GDM1 (cell line): Measurements from ENCODE around the gene TENM4.

Experiments used
- DNase-seq: peaks from one replicate; lab custom pipeline; 2025; lab: John Stamatoyannopoulos, UW

Gene TENM4

GRCh38 chr11:79294845-79295731 is 145.7 kb downstream of the TENM4 start:
- no peak for DNase-seq

- DNase-seq, result no peak
These were observed 148.9 kb downstream of the TENM4 start for GRCh38 chr11:79291948-79292347.

- DNase-seq, result no peak
These were observed 150.1 kb downstream of the TENM4 start for GRCh38 chr11:79290761-79291160.

GRCh38 chr11:79287952-79288351 is 152.9 kb downstream of the TENM4 start:
- no peak for DNase-seq

- DNase-seq, result no peak
These were observed 155.1 kb downstream of the TENM4 start for GRCh38 chr11:79285756-79286155.

- DNase-seq, result no peak
These were observed 164.0 kb downstream of the TENM4 start for GRCh38 chr11:79276736-79277325.

GRCh38 chr11:79274636-79275331 is 166.0 kb downstream of the TENM4 start:
- DNase-seq, result no peak

- DNase-seq, result no peak
These were observed 167.0 kb downstream of the TENM4 start for GRCh38 chr11:79273781-79274180.

- DNase-seq, result no peak
These were observed 171.1 kb downstream of the TENM4 start for GRCh38 chr11:79269611-79270307.

GRCh38 chr11:79266396-79266795 is 174.4 kb downstream of the TENM4 start:
- DNase-seq, result no peak

- no peak for DNase-seq
These were observed 175.0 kb downstream of the TENM4 start for GRCh38 chr11:79265756-79266322.

GRCh38 chr11:79264284-79264683 is 176.5 kb downstream of the TENM4 start:
- DNase-seq, result no peak

GRCh38 chr11:79263001-79263400 is 177.8 kb downstream of the TENM4 start:
- no peak for DNase-seq

GRCh38 chr11:79262221-79262620 is 178.6 kb downstream of the TENM4 start:
- no peak for DNase-seq

GRCh38 chr11:79261684-79262083 is 179.1 kb downstream of the TENM4 start:
- DNase-seq, result no peak

- no peak for DNase-seq
These were observed 181.0 kb downstream of the TENM4 start for GRCh38 chr11:79259800-79260199.

- DNase-seq, result no peak
These were observed 182.3 kb downstream of the TENM4 start for GRCh38 chr11:79258576-79258975.

- DNase-seq, result no peak
These were observed 184.9 kb downstream of the TENM4 start for GRCh38 chr11:79255965-79256364.

GRCh38 chr11:79253280-79253679 is 187.6 kb downstream of the TENM4 start:
- DNase-seq, result no peak

- no peak for DNase-seq
These were observed 191.4 kb downstream of the TENM4 start for GRCh38 chr11:79249295-79249993.

- no peak for DNase-seq
These were observed 196.0 kb downstream of the TENM4 start for GRCh38 chr11:79244798-79245197.
